ENCODE results near the gene VRK2. TPM values are rescaled to one million over a fixed set of nuclear protein-coding genes. Genes with fewer than 3 reads are reported as not detected.
"Not testable (repeated sequence)": the region's sequence is repeated elsewhere in the genome, so short reads cannot be mapped to it uniquely, and the experiment has no call there.

VRK2 gene
- total RNA-seq, 1 donor from 2014 or later, result 25.3 TPM

GRCh38 chr2:58182527-58182926 lies 135.9 kb downstream of the VRK2 start:
- H3K4me3 ChIP-seq (ENCODE audit: low read depth, low read length), result no peak overlapping the region
- DNase-seq (ENCODE audit: low read depth), result no peak
- no peak for TF ChIP-seq CTCF (conservative IDR thresholded peaks at IDR 0.05; ENCODE audit: low read depth, low read length)

DNA sequence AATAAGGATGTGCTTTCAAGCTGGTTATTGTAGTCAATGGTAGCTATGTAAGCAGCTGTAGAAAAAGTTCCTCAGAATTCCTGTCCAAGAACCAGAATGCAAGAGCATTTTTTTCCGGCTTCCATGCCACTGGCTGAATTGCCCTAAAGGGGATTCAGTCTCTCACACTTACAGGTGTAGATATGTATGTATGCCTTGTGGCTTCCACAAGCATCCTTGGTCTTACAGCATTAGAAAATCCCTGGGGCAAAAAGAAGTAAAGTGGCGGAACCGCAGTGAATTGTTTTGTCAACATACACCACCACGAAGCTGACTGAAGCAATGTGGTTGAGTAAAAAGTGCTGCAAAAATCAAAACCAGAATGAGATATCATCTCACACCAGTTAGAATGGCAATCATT lies 139.9 kb downstream of the VRK2 start:
- no peak for DNase-seq (ENCODE audit: low read depth)
- H3K4me3 ChIP-seq (ENCODE audit: low read depth, low read length), result no peak overlapping the region
- TF ChIP-seq CTCF (conservative IDR thresholded peaks at IDR 0.05; ENCODE audit: low read depth, low read length), result no peak

DNA sequence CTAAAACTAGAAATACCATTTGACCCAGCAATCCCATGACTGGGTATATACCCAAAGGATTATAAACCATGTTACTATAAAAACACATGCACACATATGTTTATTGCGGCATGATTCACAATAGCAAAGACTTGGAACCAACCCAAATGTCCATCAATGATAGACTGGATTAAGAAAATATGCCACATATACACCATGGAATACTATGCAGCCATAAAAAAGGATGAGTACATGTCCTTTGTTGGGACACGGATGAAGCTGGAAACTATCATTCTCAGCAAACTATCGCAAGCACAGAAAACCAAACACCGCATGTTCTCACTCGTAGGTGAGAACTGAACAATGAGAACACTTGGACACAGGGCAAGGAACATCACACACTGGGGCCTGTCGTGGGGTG lies 140.4 kb downstream of the VRK2 start:
- DNase-seq (ENCODE audit: low read depth); H3K4me3 ChIP-seq (ENCODE audit: low read depth, low read length): not testable (repeated sequence)

DNA sequence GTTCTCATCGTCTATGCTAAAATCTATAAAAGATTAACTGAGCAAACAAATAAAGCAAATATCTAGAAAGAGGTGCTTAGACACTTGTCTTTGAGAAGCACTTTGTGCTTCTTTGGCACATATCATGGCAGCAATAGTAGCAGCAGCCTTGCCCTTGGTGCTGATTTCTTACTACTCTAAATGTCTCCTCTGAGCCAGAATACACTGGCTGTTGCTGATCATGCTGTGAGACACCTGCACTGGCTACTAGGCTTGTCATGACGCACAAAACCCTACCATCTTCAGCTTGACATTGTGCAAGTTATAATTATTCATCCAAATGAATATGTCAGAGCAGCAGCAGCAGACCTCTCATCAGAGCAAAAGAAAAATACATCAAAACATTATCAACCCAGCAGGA lies 147.9 kb downstream of the VRK2 start:
- no peak overlapping the region for H3K4me3 ChIP-seq (ENCODE audit: low read depth, low read length)
- no peak for TF ChIP-seq CTCF (conservative IDR thresholded peaks at IDR 0.05; ENCODE audit: low read depth, low read length)
- no peak for DNase-seq (ENCODE audit: low read depth)

- H3K4me3 ChIP-seq (ENCODE audit: low read depth, low read length), result no peak overlapping the region
- no peak for DNase-seq (ENCODE audit: low read depth)
- TF ChIP-seq CTCF (conservative IDR thresholded peaks at IDR 0.05; ENCODE audit: low read depth, low read length), result no peak
These were observed 149.1 kb downstream of the VRK2 start for GRCh38 chr2:58195662-58196061.

- no peak overlapping the region for H3K4me3 ChIP-seq (ENCODE audit: low read depth, low read length)
- no peak for TF ChIP-seq CTCF (conservative IDR thresholded peaks at IDR 0.05; ENCODE audit: low read depth, low read length)
- DNase-seq (ENCODE audit: low read depth), result no peak
These were observed 151.3 kb downstream of the VRK2 start for GRCh38 chr2:58197894-58198293.

DNA sequence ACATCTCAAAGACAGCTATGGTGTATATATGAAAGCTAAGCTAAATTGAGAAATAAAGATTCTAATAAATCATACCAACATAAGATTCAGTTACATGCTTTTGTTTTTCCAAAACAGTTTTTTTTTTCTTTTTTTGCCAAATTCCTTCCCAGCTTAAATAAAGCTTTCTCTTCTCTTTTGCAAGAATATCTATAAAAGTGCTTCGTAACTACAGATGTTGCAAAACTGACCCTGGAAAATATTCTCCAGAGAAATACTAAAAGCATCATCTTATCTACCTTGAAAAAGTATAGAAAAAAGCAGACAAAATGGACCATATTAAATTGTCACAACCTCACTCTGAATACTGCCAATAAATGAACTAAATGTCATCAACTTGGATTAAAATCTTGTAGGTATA lies 155.8 kb downstream of the VRK2 start:
- TF ChIP-seq CTCF (conservative IDR thresholded peaks at IDR 0.05; ENCODE audit: low read depth, low read length), result no peak
- no peak overlapping the region for H3K4me3 ChIP-seq (ENCODE audit: low read depth, low read length)
- DNase-seq (ENCODE audit: low read depth), result no peak

DNA sequence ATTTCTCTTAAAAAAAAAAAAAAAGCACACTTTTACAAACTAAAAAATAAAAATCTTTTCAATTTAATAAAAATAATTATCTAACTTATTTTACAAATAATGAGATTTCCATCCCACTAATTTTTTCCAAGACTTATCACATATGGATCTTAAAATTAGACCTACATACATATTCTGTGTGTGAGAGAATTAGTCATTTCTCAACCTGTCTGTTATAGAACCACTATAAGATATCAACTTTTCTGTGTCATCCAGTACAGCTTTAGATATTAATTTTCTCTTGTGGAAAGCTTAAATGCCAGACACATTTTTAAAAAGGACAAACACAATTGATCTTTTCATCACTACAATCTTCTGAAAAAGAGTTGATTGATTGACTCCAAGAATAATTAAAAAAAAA lies 156.4 kb downstream of the VRK2 start:
- no peak for DNase-seq (ENCODE audit: low read depth)
- no peak overlapping the region for H3K4me3 ChIP-seq (ENCODE audit: low read depth, low read length)
- no peak for TF ChIP-seq CTCF (conservative IDR thresholded peaks at IDR 0.05; ENCODE audit: low read depth, low read length)
